Midbrain (tissue), 1 donor: ENCODE results near the gene PPP1R10.
A peak's percentile ranks its signal among the peaks of the same experiment; 100 is the strongest.

ENCODE experiments used
- DNase-seq: peaks from one replicate; lab custom pipeline; 2025; lab: John Stamatoyannopoulos, UW

Gene PPP1R10

DNA sequence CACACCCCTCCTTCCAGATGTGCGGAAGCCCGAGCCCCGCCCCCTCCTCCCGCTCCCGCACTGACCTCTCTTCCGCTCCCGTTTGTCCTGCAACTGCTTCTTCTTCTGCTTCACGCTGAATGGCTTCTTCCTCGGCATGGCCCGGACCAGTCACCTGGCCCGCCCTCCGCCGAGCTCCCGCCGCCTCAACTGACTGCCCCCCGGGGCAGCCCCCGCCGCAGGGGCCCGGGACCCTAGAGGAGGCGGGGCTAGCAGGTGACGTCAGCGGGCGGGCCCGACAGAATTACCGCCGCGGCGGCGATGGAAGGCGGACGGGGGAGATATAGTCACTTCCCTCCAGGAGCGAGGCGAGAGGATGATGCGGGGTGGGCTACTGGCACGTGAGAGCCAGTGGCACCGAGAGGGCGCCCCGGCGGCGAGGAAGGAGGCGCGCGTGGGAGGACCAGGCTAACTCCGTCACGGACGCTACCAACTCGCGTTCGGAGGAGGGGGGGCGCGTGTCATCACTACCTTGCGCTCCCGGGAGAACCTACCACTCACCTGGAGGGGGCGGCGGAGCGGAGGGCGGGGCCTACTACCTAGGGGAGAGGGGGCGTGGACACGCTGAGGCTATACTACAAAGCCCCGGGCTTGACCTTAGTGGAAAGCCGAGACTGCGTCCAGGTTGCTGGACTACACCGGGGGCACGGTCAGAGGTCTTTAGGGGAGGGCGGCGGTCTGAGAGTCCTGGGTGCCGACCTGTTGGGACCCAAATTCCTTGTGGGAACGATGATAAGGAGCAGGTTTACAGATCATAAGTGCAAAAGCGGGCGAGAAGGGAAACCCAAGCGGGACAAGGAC, 60.8 kb downstream of the PPP1R10 start, which contains the start of gene GNL1:
GNL1 (minus strand) TSS at position 424 of the 840 bp plus-strand sequence; CDS start at position 138, 286 bp downstream.
- peak; percentile 88 for DNase-seq

DNA sequence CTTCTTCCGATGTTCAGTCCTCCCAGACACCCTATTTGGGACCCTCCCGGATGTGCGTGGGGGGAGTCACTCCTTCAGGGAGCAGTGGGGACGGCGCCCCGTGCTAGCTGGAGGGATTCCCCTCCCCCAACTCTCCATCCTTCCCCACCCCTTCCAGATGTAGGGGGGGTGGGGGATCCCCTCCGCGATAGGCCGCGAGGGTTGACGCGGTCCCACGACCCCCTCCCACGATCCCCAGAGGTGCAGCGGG, 61.3 kb downstream of the PPP1R10 start:
- no peak for DNase-seq

DNA sequence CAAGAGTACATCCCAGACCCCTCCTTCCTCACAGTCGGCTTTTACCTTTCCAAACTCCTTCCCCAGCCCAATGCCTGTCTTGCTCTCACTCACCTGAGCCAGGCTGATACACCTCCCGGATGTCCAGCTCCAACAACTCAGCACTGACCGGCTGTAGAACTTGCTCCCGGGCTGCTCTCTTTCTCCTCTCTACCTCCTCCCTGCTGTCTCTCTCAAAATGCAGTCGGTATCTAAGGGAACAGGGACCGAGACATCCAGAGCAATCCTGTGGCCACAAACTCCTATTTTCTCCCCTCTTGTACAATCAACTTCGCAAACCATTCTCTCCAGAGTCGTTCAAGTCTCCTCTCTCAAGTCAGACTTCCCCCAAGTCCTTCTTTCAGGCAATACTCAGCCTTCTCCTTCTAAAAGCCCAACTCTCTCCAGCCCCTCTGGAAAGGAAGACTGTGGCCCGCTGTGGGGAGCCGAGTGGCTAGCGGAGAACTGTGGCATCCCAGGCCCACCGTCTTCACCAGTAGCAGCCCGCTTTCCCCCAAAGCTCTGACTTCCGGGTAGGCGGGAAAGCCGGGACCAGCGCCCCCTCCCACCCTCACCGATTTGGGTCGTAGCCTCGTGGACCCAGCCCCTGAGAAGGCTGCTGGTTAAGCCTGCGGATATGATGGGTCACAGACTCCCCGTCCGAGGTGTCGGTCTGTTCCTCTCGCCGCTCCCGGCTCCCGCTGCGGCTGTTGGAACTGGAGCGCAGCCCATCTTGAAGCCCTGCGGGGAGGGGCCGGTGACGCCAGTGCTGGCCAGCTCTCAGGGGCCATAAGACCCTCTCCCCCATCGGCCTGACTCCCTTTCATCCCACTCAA, 61.9 kb downstream of the PPP1R10 start:
- peak; percentile 53 for DNase-seq

DNA sequence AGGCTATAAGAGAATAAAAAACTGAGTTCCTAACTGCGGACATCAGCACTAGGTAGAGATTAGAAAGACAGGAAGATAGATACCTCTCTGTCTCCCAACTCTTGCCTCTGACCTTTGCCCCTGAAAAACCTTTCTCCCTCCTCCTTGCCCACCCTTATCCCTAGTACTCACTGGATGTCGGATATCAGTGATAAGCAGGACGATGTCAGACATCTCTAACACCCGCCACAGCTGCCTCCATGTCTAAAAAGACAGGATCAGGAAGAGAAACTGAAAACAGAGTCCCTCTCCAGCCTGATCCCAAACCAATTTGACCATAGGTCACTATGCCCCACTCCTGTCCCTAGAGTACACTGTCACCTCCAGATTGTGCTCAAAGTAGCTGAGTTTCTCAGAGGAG, 62.6 kb downstream of the PPP1R10 start:
- DNase-seq: no peak
